ENCODE measurements around the gene NCKAP5L.

DNA sequence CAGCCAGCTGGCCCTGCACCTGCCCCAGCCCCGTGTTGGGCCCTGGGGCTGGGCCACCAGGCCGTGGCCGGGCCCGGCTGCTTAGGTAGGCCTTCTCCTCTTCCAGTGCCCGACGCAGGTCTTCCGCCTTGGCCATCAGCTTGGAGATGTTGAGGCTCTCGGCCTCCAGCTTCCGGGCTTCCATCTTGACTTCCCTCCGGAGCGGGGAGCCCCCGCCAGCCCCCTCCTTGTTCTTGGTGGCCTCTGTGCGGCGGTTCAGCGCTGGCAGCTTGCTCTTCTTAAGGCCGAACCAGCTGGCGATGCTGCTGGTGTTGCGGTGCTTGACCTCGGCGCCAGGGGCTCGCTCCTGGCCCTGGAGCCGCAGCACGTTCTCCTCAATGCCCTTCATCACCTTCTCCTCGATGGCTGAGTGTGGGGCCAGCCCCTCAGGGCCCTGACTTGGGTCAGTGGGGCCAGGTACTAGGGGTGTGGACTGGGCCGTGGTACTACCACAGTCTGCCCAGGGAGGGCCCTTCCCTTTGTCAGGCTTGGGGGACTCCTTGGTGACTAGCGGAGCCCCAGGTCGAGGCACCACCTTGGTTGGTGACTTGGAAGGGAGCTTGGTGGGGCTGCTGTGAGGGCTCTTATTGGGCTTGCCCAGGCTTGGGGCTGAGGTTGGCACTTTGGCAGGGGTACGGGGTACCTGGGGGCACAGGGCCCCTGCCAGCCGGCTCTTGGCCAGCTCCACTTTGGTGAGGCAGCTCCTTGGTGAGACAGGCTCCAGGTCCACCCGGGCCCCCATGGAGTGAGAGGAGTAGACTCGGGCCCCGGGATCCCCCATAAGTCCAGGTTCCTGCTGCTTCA lies 33.2 kb downstream of the NCKAP5L start:
- TF ChIP-seq, protein P1, sequence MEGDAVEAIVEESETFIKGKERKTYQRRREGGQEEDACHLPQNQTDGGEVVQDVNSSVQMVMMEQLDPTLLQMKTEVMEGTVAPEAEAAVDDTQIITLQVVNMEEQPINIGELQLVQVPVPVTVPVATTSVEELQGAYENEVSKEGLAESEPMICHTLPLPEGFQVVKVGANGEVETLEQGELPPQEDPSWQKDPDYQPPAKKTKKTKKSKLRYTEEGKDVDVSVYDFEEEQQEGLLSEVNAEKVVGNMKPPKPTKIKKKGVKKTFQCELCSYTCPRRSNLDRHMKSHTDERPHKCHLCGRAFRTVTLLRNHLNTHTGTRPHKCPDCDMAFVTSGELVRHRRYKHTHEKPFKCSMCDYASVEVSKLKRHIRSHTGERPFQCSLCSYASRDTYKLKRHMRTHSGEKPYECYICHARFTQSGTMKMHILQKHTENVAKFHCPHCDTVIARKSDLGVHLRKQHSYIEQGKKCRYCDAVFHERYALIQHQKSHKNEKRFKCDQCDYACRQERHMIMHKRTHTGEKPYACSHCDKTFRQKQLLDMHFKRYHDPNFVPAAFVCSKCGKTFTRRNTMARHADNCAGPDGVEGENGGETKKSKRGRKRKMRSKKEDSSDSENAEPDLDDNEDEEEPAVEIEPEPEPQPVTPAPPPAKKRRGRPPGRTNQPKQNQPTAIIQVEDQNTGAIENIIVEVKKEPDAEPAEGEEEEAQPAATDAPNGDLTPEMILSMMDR (optimal IDR thresholded peaks at IDR 0.05 in 1 of 3, IDR thresholded peaks at IDR 0.05 in 1 of 3, conservative IDR thresholded peaks at IDR 0.05 in 1 of 3; ENCODE audit: extremely low read depth in 1 of 3, insufficient read depth in 2 of 3, low read length in 3 of 3): no peak
- no peak for TF ChIP-seq EZH2 (IDR thresholded peaks at IDR 0.05; ENCODE audit: low read length)
